Loucy (cell line): ENCODE results near the gene FARS2.

ENCODE experiments used
- H2AFZ ChIP-seq: fragments of 200-600 bp; sonication (generic); 2 replicates; pipeline ENCODE4 v1.6.0; 2016; ENCODE audit warnings: antibody characterized with exemption, mild to moderate bottlenecking, low read length, moderate library complexity
- H3F3A ChIP-seq: fragments of 200-600 bp; 2 replicates; pipeline ENCODE4 v1.6.0; 2016; ENCODE audit warnings: antibody characterized with exemption, low read depth, mild to moderate bottlenecking
- H3K27me3 ChIP-seq: fragments of 200-600 bp; sonication (generic); 2 replicates; pipeline ENCODE4 v1.6.1; 2014; ENCODE audit warnings: low read length, mild to moderate bottlenecking; ENCODE audit not compliant: insufficient read depth, poor library complexity, severe bottlenecking
- H3K36me3 ChIP-seq: fragments of 200-600 bp; sonication (generic); 2 replicates; pipeline ENCODE4 v1.6.1; 2016; ENCODE audit warnings: low read length; ENCODE audit not compliant: insufficient read depth
- H3K4me1 ChIP-seq: fragments of 200-600 bp; sonication (generic); 2 replicates; pipeline ENCODE4 v1.5.1; 2014; ENCODE audit warnings: low read length, mild to moderate bottlenecking; ENCODE audit not compliant: insufficient read depth, poor library complexity, severe bottlenecking
- H3K4me2 ChIP-seq: fragments of 200-600 bp; sonication (generic); 2 replicates; pipeline ENCODE4 v1.6.0; 2014; ENCODE audit warnings: antibody characterized with exemption, low read length, low read depth, mild to moderate bottlenecking; ENCODE audit not compliant: poor library complexity, severe bottlenecking
- H3K4me3 ChIP-seq: fragments of 200-600 bp; sonication (generic); 2 replicates; pipeline ENCODE4 v1.5.1; 2014; ENCODE audit warnings: low read length, mild to moderate bottlenecking, mixed read lengths; ENCODE audit not compliant: poor library complexity, severe bottlenecking
- H3K79me2 ChIP-seq: fragments of 200-600 bp; sonication (generic); 2 replicates; pipeline ENCODE4 v1.6.1; 2014; ENCODE audit warnings: low read length; ENCODE audit not compliant: insufficient read depth
- H3K9ac ChIP-seq: fragments of 200-600 bp; sonication (generic); 2 replicates; pipeline ENCODE4 v1.6.0; 2014; ENCODE audit warnings: mild to moderate bottlenecking, low read depth, low read length, moderate library complexity; ENCODE audit not compliant: poor library complexity, severe bottlenecking
- H3K9me2 ChIP-seq: fragments of 200-600 bp; sonication (generic); replicated peaks from 2 replicates; pipeline ENCODE4 v1.6.1; 2016; ENCODE audit warnings: low read depth, low read length, mixed read lengths
- H3K9me3 ChIP-seq: fragments of 200-600 bp; sonication (generic); 2 replicates; pipeline ENCODE4 v1.6.1; 2014; ENCODE audit warnings: mild to moderate bottlenecking, antibody characterized with exemption, low read length, low read depth; ENCODE audit not compliant: insufficient read depth
- H4K20me1 ChIP-seq: fragments of 200-600 bp; sonication (generic); 2 replicates; pipeline ENCODE4 v1.6.0; 2014; ENCODE audit warnings: antibody characterized with exemption, low read length, mild to moderate bottlenecking; ENCODE audit not compliant: insufficient read depth, poor library complexity, severe bottlenecking
- EZH2phosphoT487 ChIP-seq: fragments of 200-600 bp; IDR thresholded peaks from 2 replicates; pipeline ENCODE4 v1.6.1; 2018; ENCODE audit warnings: antibody characterized with exemption, mild to moderate bottlenecking, moderate library complexity, borderline replicate concordance
- TF ChIP-seq, protein P1 (sequence below): fragments of 200-600 bp; sonication (generic); conservative IDR thresholded peaks from 2 replicates; pipeline ENCODE4 v1.5.1; 2014; ENCODE audit warnings: mild to moderate bottlenecking, antibody characterized with exemption, low read length

FARS2 gene

GRCh38 chr6:5814116-5814515, 552.8 kb downstream of the FARS2 start:
- no peaks in the 10 kb centered on the region for H3K9me3 ChIP-seq
- H3K4me1 ChIP-seq = no peaks in the 10 kb centered on the region
- no peak overlapping the region for H3K9ac ChIP-seq
- H3K4me3 ChIP-seq = no peak overlapping the region
- H3K79me2 ChIP-seq = no peaks in the 10 kb centered on the region
- H3K9me2 ChIP-seq = no peaks in the 10 kb centered on the region
- H2AFZ ChIP-seq = no peak overlapping the region
- no peaks in the 10 kb centered on the region for H3K36me3 ChIP-seq
- H3F3A ChIP-seq = no peaks in the 10 kb centered on the region
- H3K4me2 ChIP-seq = no peak overlapping the region
- TF ChIP-seq, protein P1, sequence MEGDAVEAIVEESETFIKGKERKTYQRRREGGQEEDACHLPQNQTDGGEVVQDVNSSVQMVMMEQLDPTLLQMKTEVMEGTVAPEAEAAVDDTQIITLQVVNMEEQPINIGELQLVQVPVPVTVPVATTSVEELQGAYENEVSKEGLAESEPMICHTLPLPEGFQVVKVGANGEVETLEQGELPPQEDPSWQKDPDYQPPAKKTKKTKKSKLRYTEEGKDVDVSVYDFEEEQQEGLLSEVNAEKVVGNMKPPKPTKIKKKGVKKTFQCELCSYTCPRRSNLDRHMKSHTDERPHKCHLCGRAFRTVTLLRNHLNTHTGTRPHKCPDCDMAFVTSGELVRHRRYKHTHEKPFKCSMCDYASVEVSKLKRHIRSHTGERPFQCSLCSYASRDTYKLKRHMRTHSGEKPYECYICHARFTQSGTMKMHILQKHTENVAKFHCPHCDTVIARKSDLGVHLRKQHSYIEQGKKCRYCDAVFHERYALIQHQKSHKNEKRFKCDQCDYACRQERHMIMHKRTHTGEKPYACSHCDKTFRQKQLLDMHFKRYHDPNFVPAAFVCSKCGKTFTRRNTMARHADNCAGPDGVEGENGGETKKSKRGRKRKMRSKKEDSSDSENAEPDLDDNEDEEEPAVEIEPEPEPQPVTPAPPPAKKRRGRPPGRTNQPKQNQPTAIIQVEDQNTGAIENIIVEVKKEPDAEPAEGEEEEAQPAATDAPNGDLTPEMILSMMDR = no peak
- TF ChIP-seq EZH2phosphoT487 = no peak
- H3K27me3 ChIP-seq = no peaks in the 10 kb centered on the region
- H4K20me1 ChIP-seq = no peaks in the 10 kb centered on the region

GRCh38 chr6:5814901-5815300, 553.6 kb downstream of the FARS2 start:
- Histone ChIP-seq H3K4me3 (no peak overlapping the region), H3K4me2 (no peak overlapping the region), H3K79me2 (no peaks in the 10 kb centered on the region), H4K20me1 (no peaks in the 10 kb centered on the region), H3K9ac (no peak overlapping the region), H3K9me2 (no peaks in the 10 kb centered on the region), H3K9me3 (no peaks in the 10 kb centered on the region), H2AFZ (no peak overlapping the region), H3K36me3 (no peaks in the 10 kb centered on the region), H3F3A (no peaks in the 10 kb centered on the region), H3K27me3 (no peaks in the 10 kb centered on the region), H3K4me1 (no peaks in the 10 kb centered on the region)
- TF ChIP-seq, protein P1 = no peak
- TF ChIP-seq EZH2phosphoT487 = no peak

DNA sequence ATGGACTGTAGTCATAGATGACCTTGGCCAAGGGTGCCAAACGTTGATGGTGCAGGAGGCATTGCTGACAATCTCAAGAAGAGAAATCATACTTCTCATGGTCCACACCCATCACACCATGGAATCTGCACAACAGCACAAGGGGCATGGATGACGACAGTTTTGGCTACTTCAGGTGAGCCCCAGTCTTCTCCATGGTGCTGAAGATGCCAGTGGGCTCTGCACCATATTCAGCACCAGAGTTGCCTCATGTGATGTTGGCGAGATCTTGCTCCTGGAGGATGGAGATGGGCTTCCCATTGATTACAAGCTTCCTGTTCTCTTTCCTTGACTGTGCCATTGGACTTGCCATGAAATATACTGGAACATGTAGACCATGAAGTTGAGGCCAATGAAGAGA, 556.6 kb downstream of the FARS2 start:
- no peaks in the 10 kb centered on the region for H3K79me2 ChIP-seq
- H3F3A ChIP-seq = no peaks in the 10 kb centered on the region
- TF ChIP-seq, protein P1 = no peak
- TF ChIP-seq EZH2phosphoT487 = no peak
- H2AFZ ChIP-seq = no peak overlapping the region
- H3K9me3 ChIP-seq = no peaks in the 10 kb centered on the region
- H3K4me3 ChIP-seq = no peak overlapping the region
- H3K9me2 ChIP-seq = no peaks in the 10 kb centered on the region
- H3K36me3 ChIP-seq = no peaks in the 10 kb centered on the region
- no peak overlapping the region for H3K4me2 ChIP-seq
- H3K9ac ChIP-seq = no peak overlapping the region
- no peaks in the 10 kb centered on the region for H4K20me1 ChIP-seq
- no peaks in the 10 kb centered on the region for H3K4me1 ChIP-seq
- H3K27me3 ChIP-seq = no peaks in the 10 kb centered on the region
